NCI-H146 (cell line): ENCODE results near the gene GOLGA6C.
"Not testable (repeated sequence)": the region's sequence is repeated elsewhere in the genome, so short reads cannot be mapped to it uniquely, and the experiment has no call there.

Experiments
- DNase-seq: peaks from one replicate; lab custom pipeline; 2025; lab: John Stamatoyannopoulos, UW

The GOLGA6C gene

DNA sequence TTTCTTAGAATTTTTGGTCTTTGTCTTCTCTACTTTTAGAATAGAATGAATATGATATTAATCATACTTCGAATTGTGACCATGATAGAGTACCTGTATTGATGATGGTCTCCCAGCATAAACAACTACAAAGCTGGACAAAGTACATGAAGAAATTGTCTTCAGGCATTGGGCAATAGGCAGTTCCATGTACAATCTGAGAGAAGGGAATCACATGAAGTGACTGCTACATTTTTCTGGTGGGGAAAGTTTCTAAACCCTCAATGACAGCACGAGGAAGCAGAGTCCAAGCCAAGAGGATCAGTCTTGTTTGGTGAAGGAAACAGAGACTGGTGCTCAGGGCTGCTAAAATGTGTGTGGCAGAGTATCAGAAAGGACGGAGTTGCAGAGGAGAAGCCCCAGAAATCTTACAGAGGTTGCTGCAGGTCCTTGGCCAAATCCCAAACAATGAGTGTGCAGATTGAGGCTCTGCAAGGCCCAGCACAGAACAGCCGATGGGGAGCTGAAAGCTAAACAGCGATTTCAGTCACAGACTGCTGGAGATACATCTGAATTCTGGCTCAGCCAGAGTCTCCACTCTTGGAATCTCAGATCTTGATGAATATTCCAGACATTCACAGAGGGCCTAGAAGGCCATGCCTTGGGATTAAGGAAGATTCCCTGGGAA lies 61.2 kb downstream of the GOLGA6C start:
- DNase-seq: not testable (repeated sequence)
